T47D (cell line): ENCODE measurements around the gene AGPAT3.
"Not testable (repeated sequence)": the region's sequence is repeated elsewhere in the genome, so short reads cannot be mapped to it uniquely, and the experiment has no call there.

Experiments used
- DNase-seq, 2 experiments: peaks; one replicate each; pipeline versions ENCODE4 v3.0.0 to v3.0.0-alpha.2; 2011 to 2012; ENCODE audit warnings: low read depth in 1 of 2, low spot score in 1 of 2
- JUND ChIP-seq: IDR thresholded peaks from 2 replicates; pipeline ENCODE4 v1.6.1; 2012; ENCODE audit warnings: low read depth
- in situ Hi-C: cut with HindIII; loops from 2 replicates; pipeline ENCODE4 v1.10.0; 2016; ENCODE audit warnings: low sequenced_read_pairs, low pct_unique_long_range_greater_than_20kb

Gene AGPAT3

GRCh38 chr21:43840259-43840658 is 24.8 kb upstream of the AGPAT3 start:
- no peak for DNase-seq
- in situ Hi-C loops, result no loop called here
- no peak for TF ChIP-seq JUND

- in situ Hi-C loops, result no loop called here
- no peak for DNase-seq
- no peak for TF ChIP-seq JUND
These were observed 22.3 kb upstream of the AGPAT3 start for GRCh38 chr21:43842742-43843141.

GRCh38 chr21:43844906-43845305 is 20.1 kb upstream of the AGPAT3 start:
- in situ Hi-C loops, DNase-seq: not testable (repeated sequence)

- DNase-seq, result no peak
- TF ChIP-seq JUND, result no peak
- in situ Hi-C loops, result no loop called here
These were observed 19.6 kb upstream of the AGPAT3 start for GRCh38 chr21:43845386-43845785.

- no peak for DNase-seq
- in situ Hi-C loops, result no loop called here
These were observed 18.6 kb upstream of the AGPAT3 start for GRCh38 chr21:43846430-43846829.

GRCh38 chr21:43847301-43847700 is 17.7 kb upstream of the AGPAT3 start:
- no peak for DNase-seq
- TF ChIP-seq JUND, result no peak
- in situ Hi-C loops, result no loop called here

More at GRCh38 chr21:43846430-43846829, 18.6 kb upstream of the AGPAT3 start:
- TF ChIP-seq JUND, result no peak

- TF ChIP-seq JUND, result no peak
- DNase-seq, result no peak
- in situ Hi-C loops, result no loop called here
These were observed 16.3 kb upstream of the AGPAT3 start for GRCh38 chr21:43848771-43849170.

- in situ Hi-C loops, result no loop called here
- TF ChIP-seq JUND, result no peak
- DNase-seq, result no peak
These were observed 15.3 kb upstream of the AGPAT3 start for GRCh38 chr21:43849532-43850299.

GRCh38 chr21:43850728-43851295 is 14.2 kb upstream of the AGPAT3 start:
- DNase-seq, result no peak
- in situ Hi-C loops, result no loop called here
- TF ChIP-seq JUND, result no peak

- no peak for DNase-seq
- in situ Hi-C loops, result no loop called here
- no peak for TF ChIP-seq JUND
These were observed 13.4 kb upstream of the AGPAT3 start for GRCh38 chr21:43851593-43851992.

GRCh38 chr21:43853851-43854772 is 10.9 kb upstream of the AGPAT3 start:
- in situ Hi-C loops, result no loop called here
- TF ChIP-seq JUND, result no peak
- DNase-seq, result no peak

GRCh38 chr21:43854773-43855633 is 10.0 kb upstream of the AGPAT3 start:
- TF ChIP-seq JUND, result no peak
- DNase-seq, result no peak
- in situ Hi-C loops, result no loop called here

- DNase-seq, result no peak
- no peak for TF ChIP-seq JUND
- in situ Hi-C loops, result no loop called here
These were observed 9.1 kb upstream of the AGPAT3 start for GRCh38 chr21:43855955-43856354.
